Measurements from ENCODE around the gene SLC35A2.

Gene SLC35A2

GRCh38 chrX:48948589-48948988, 37.1 kb upstream of the SLC35A2 start:
- no peak for TF ChIP-seq CTCF (conservative IDR thresholded peaks at IDR 0.05; ENCODE audit: low read depth, low read length)
- DNase-seq (ENCODE audit: low read depth) = no peak
- H3K4me3 ChIP-seq (ENCODE audit: low read depth, low read length) = no peak overlapping the region

- peak; percentile 66 for DNase-seq (ENCODE audit: low read depth)
- no peak overlapping the region for H3K4me3 ChIP-seq (ENCODE audit: low read depth, low read length)
- peak; percentile 84 for TF ChIP-seq CTCF (conservative IDR thresholded peaks at IDR 0.05; ENCODE audit: low read depth, low read length)
Observed at GRCh38 chrX:48945517-48946348, 34.3 kb upstream of the SLC35A2 start.

GRCh38 chrX:48942895-48943294, 31.4 kb upstream of the SLC35A2 start:
- TF ChIP-seq CTCF (conservative IDR thresholded peaks at IDR 0.05; ENCODE audit: low read depth, low read length) = no peak
- H3K4me3 ChIP-seq (ENCODE audit: low read depth, low read length) = no peak overlapping the region
- no peak for DNase-seq (ENCODE audit: low read depth)

- no peak for TF ChIP-seq CTCF (conservative IDR thresholded peaks at IDR 0.05; ENCODE audit: low read depth, low read length)
- DNase-seq (ENCODE audit: low read depth) = no peak
- no peak overlapping the region for H3K4me3 ChIP-seq (ENCODE audit: low read depth, low read length)
Observed at GRCh38 chrX:48940404-48940955, 29.0 kb upstream of the SLC35A2 start.

GRCh38 chrX:48939524-48940228, 28.2 kb upstream of the SLC35A2 start:
- TF ChIP-seq CTCF (conservative IDR thresholded peaks at IDR 0.05; ENCODE audit: low read depth, low read length) = no peak
- DNase-seq (ENCODE audit: low read depth) = no peak
- no peak overlapping the region for H3K4me3 ChIP-seq (ENCODE audit: low read depth, low read length)

GRCh38 chrX:48938721-48939425, 27.4 kb upstream of the SLC35A2 start:
- H3K4me3 ChIP-seq (ENCODE audit: low read depth, low read length) = no peak overlapping the region
- no peak for TF ChIP-seq CTCF (conservative IDR thresholded peaks at IDR 0.05; ENCODE audit: low read depth, low read length)
- no peak for DNase-seq (ENCODE audit: low read depth)
